Fibroblast of lung (primary cell): ENCODE measurements around the gene NPIPA5. TPM values are rescaled to one million over a fixed set of nuclear protein-coding genes. Genes with fewer than 3 reads are reported as not detected.
"Not testable (repeated sequence)": the region's sequence is repeated elsewhere in the genome, so short reads cannot be mapped to it uniquely, and the experiment has no call there.

Experiments used
- DNase-seq, 2 donors: peaks; one replicate each; pipeline versions ENCODE4 v3.0.0 to v3.0.0-alpha.2; 2010; ENCODE audit warnings: low read depth in 2 of 2
- H2AFZ ChIP-seq: 2 replicates; pipeline ENCODE4 v1.5.1; 2012; ENCODE audit warnings: low read length, control low read depth, inconsistent platforms
- H3K27ac ChIP-seq: 2 replicates; pipeline ENCODE4 v1.5.1; 2011; ENCODE audit warnings: low read length, control low read depth; ENCODE audit not compliant: insufficient read depth
- H3K27me3 ChIP-seq: 2 replicates; pipeline ENCODE4 v1.5.1; 2011; ENCODE audit warnings: mild to moderate bottlenecking, low read length; ENCODE audit not compliant: control insufficient read depth, insufficient read depth
- H3K36me3 ChIP-seq: 2 replicates; pipeline ENCODE4 v1.5.1; 2011; ENCODE audit warnings: low read length; ENCODE audit not compliant: control insufficient read depth, insufficient read depth
- H3K4me1 ChIP-seq: 2 replicates; pipeline ENCODE4 v1.5.1; 2011; ENCODE audit warnings: low read length; ENCODE audit not compliant: control insufficient read depth, insufficient read depth; ENCODE audit errors: extremely low read depth
- H3K4me2 ChIP-seq: 2 replicates; pipeline ENCODE4 v1.5.1; 2011; ENCODE audit warnings: low read length, control low read depth; ENCODE audit not compliant: insufficient read depth; ENCODE audit errors: extremely low read depth
- H3K4me3 ChIP-seq, 4 experiments: fragments of 200-600 bp in 1 of 4; sonication (generic) in 1 of 4; replicated peaks in 1 of 4; 2 replicates each; pipeline ENCODE4 v1.5.1; 2011 to 2016; ENCODE audit warnings: low read length in 4 of 4, low read depth in 3 of 4, mild to moderate bottlenecking in 3 of 4, control low read depth in 2 of 4, inconsistent platforms in 1 of 4, mixed read lengths in 1 of 4; ENCODE audit not compliant: insufficient read depth in 1 of 4; ENCODE audit errors: control extremely low read depth in 1 of 4
- H3K79me2 ChIP-seq: 2 replicates; pipeline ENCODE4 v1.5.1; 2012; ENCODE audit warnings: mild to moderate bottlenecking, low read length, inconsistent platforms; ENCODE audit not compliant: control insufficient read depth, insufficient read depth
- H3K9ac ChIP-seq: 2 replicates; pipeline ENCODE4 v1.5.1; 2011; ENCODE audit warnings: mild to moderate bottlenecking, low read length, control low read depth; ENCODE audit not compliant: insufficient read depth
- H3K9me3 ChIP-seq: 2 replicates; pipeline ENCODE4 v1.5.1; 2012; ENCODE audit warnings: low read depth, low read length; ENCODE audit not compliant: control insufficient read depth, insufficient read depth
- H4K20me1 ChIP-seq: 2 replicates; pipeline ENCODE4 v1.5.1; 2011; ENCODE audit warnings: low read length; ENCODE audit not compliant: control insufficient read depth, insufficient read depth; ENCODE audit errors: extremely low read depth
- EZH2 ChIP-seq: IDR thresholded peaks from 2 replicates; pipeline ENCODE4 v1.5.1; 2012; ENCODE audit warnings: low read length, control low read depth, mild to moderate bottlenecking; ENCODE audit errors: missing control alignments
- polyA plus RNA-seq, 2 donors: library from polyadenylated mRNA; depleted of rRNA in 1 of 2; stranded (reverse) in 1 of 2; unstranded in 1 of 2; fragments of >200 nt; gene quantifications; 2 replicates each; pipeline ENCODE4 v1.2.1, GENCODE V29; 2011 to 2012; ENCODE audit warnings: missing spikeins in 1 of 2
- total RNA-seq: library from RNA; depleted of rRNA; stranded (reverse); fragments of >200 nt; gene quantifications from 2 replicates; pipeline ENCODE4 v1.2.1, GENCODE V29; 2014
- TF ChIP-seq, protein P1 (sequence below), 2 donors: IDR thresholded peaks in 1 of 2; conservative IDR thresholded peaks in 1 of 2; 1 replicate in 1 of 2; 2 replicates in 1 of 2; pipeline ENCODE4 v1.5.1; 2011 to 2012; ENCODE audit warnings: low read length in 2 of 2, control low read depth in 1 of 2, inconsistent platforms in 1 of 2, low read depth in 1 of 2, mild to moderate bottlenecking in 1 of 2

Gene NPIPA5
- total and polyA plus RNA-seq, 2 donors (not counting 1 experiment from before 2014, with no cell fraction given): 8.6 to 32.9 TPM

DNA sequence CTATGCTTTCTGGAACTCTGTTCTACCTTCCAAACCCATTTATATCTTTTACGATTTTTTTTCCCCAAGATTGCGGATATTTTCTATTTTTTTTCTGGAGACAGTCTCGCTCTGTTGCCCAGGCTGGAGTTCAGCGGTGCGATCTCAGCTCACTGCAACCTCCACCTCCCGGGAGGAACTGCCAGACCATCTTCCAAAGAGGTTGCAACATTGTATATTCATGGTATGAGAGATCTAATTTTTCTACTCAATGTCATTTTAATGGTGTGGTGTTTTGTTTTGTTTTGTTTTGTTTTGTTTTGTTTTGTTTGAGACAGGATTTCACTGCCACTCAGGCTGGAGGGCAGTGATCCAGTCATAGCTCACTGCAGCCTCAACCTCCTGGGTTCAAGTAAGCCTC lies 47.8 kb upstream of the NPIPA5 start:
- no peak overlapping the region for H3K4me2 ChIP-seq
- H3K79me2 ChIP-seq: no peaks in the 10 kb centered on the region
- TF ChIP-seq, protein P1, sequence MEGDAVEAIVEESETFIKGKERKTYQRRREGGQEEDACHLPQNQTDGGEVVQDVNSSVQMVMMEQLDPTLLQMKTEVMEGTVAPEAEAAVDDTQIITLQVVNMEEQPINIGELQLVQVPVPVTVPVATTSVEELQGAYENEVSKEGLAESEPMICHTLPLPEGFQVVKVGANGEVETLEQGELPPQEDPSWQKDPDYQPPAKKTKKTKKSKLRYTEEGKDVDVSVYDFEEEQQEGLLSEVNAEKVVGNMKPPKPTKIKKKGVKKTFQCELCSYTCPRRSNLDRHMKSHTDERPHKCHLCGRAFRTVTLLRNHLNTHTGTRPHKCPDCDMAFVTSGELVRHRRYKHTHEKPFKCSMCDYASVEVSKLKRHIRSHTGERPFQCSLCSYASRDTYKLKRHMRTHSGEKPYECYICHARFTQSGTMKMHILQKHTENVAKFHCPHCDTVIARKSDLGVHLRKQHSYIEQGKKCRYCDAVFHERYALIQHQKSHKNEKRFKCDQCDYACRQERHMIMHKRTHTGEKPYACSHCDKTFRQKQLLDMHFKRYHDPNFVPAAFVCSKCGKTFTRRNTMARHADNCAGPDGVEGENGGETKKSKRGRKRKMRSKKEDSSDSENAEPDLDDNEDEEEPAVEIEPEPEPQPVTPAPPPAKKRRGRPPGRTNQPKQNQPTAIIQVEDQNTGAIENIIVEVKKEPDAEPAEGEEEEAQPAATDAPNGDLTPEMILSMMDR (conservative IDR thresholded peaks at IDR 0.05 in 1 of 2, IDR thresholded peaks at IDR 0.05 in 1 of 2; ENCODE audit: low read depth in 1 of 2, low read length in 2 of 2): no peak
- no peak for TF ChIP-seq EZH2
- no peak overlapping the region for H3K9ac ChIP-seq
- H4K20me1 ChIP-seq: no peaks in the 10 kb centered on the region
- H2AFZ ChIP-seq: no peak overlapping the region
- H3K9me3 ChIP-seq: no peaks in the 10 kb centered on the region
- H3K4me1 ChIP-seq: peaks cover 2% of the 10 kb centered on the region
- H3K4me3 ChIP-seq: no peak overlapping the region
- no peaks in the 10 kb centered on the region for H3K36me3 ChIP-seq
- H3K27ac ChIP-seq: no peak overlapping the region
- no peaks in the 10 kb centered on the region for H3K27me3 ChIP-seq
- DNase-seq: no peak

- no peak for TF ChIP-seq EZH2
- TF ChIP-seq, protein P1 (conservative IDR thresholded peaks at IDR 0.05 in 1 of 2, IDR thresholded peaks at IDR 0.05 in 1 of 2; ENCODE audit: low read depth in 1 of 2, low read length in 2 of 2): no peak
- H3K27ac ChIP-seq: no peak overlapping the region
- no peaks in the 10 kb centered on the region for H3K27me3 ChIP-seq
Observed at GRCh38 chr16:15422222-15422621, 44.1 kb upstream of the NPIPA5 start.

DNA sequence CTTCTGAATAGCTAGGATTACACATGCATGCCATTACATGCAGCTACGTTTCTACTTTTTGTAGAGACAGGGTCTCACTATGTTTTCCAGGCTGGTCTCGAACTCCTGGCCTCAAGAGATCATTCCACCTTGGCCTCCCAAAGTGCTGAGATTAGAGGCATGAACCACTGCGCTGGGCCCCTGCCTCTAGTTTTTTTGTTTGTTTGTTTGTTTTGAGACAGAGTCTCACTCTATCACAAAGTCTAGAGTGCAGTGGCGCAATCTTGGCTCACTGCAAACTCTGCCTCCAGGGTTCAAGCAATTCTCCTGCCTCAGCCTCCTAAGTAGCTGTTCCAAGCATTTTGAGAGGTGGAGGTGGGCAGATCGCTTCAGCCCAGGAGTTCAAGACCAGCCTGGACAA lies 43.6 kb upstream of the NPIPA5 start:
- H3K4me3 ChIP-seq, DNase-seq, H3K79me2 ChIP-seq, H4K20me1 ChIP-seq, H3K4me2 ChIP-seq, H3K27me3 ChIP-seq, H3K9me3 ChIP-seq, H3K27ac ChIP-seq, H3K36me3 ChIP-seq, H3K9ac ChIP-seq, H2AFZ ChIP-seq, H3K4me1 ChIP-seq: not testable (repeated sequence)

More at GRCh38 chr16:15422222-15422621, 44.1 kb upstream of the NPIPA5 start:
- Histone ChIP-seq H3K9me3 (no peaks in the 10 kb centered on the region), H3K36me3 (no peaks in the 10 kb centered on the region), H2AFZ (no peak overlapping the region), H3K9ac (no peak overlapping the region), H3K4me2 (no peak overlapping the region), H3K4me1 (no peaks in the 10 kb centered on the region), H4K20me1 (no peaks in the 10 kb centered on the region), H3K79me2 (no peaks in the 10 kb centered on the region), H3K4me3 (no peak overlapping the region)
- DNase-seq: no peak
